GM21529 (cell line): ENCODE results near the gene NECTIN1.

Experiments used
- ATAC-seq: cut with Tn5 transposase; IDR thresholded peaks from one replicate; pipeline ENCODE4 v1.9.1; 2021; ENCODE audit not compliant: unreplicated experiment

The NECTIN1 gene

GRCh38 chr11:119644502-119644901 is 84.5 kb downstream of the NECTIN1 start:
- ATAC-seq, result no peak

GRCh38 chr11:119643876-119644225 is 85.1 kb downstream of the NECTIN1 start:
- ATAC-seq, result no peak

- no peak for ATAC-seq
Observed at GRCh38 chr11:119643212-119643875, 85.7 kb downstream of the NECTIN1 start.

GRCh38 chr11:119641983-119642745 is 86.8 kb downstream of the NECTIN1 start:
- ATAC-seq, result no peak

- no peak for ATAC-seq
Observed at GRCh38 chr11:119640541-119640940, 88.5 kb downstream of the NECTIN1 start.

GRCh38 chr11:119639642-119640205 is 89.3 kb downstream of the NECTIN1 start:
- no peak for ATAC-seq

- no peak for ATAC-seq
Observed at GRCh38 chr11:119638851-119639250, 90.1 kb downstream of the NECTIN1 start.

GRCh38 chr11:119637481-119637880 is 91.5 kb downstream of the NECTIN1 start:
- no peak for ATAC-seq

- ATAC-seq, result no peak
Observed at GRCh38 chr11:119635776-119636175, 93.2 kb downstream of the NECTIN1 start.

GRCh38 chr11:119635041-119635740 is 93.8 kb downstream of the NECTIN1 start:
- no peak for ATAC-seq

GRCh38 chr11:119634301-119634700 is 94.7 kb downstream of the NECTIN1 start:
- ATAC-seq, result no peak

GRCh38 chr11:119629834-119630624 is 99.0 kb downstream of the NECTIN1 start:
- ATAC-seq, result no peak

GRCh38 chr11:119629085-119629484 is 99.9 kb downstream of the NECTIN1 start:
- no peak for ATAC-seq

GRCh38 chr11:119627286-119627685 is 101.7 kb downstream of the NECTIN1 start:
- no peak for ATAC-seq

GRCh38 chr11:119626871-119627270 is 102.1 kb downstream of the NECTIN1 start:
- no peak for ATAC-seq

GRCh38 chr11:119626197-119626841 is 102.7 kb downstream of the NECTIN1 start:
- ATAC-seq, result no peak

GRCh38 chr11:119625206-119625978 is 103.6 kb downstream of the NECTIN1 start:
- ATAC-seq, result no peak

GRCh38 chr11:119624629-119625028 is 104.4 kb downstream of the NECTIN1 start:
- no peak for ATAC-seq

- no peak for ATAC-seq
Observed at GRCh38 chr11:119624102-119624615, 104.8 kb downstream of the NECTIN1 start.
